ENCODE measurements around the gene STX8.

STX8 gene

GRCh38 chr17:9520649-9521048 is 55.0 kb downstream of the STX8 start:
- in situ Hi-C loops (cut with HindIII; ENCODE audit: low pct_ligation_motif_present, low pct_unique_long_range_greater_than_20kb, low sequenced_read_pairs) = loop anchor here (25.0 kb wide), 1 partner anchor 383 kb away; no protein-coding TSS in a partner anchor
- no peak for DNase-seq

GRCh38 chr17:9519583-9520272 is 55.9 kb downstream of the STX8 start:
- no peak for DNase-seq
- in situ Hi-C loops (cut with HindIII; ENCODE audit: low pct_ligation_motif_present, low pct_unique_long_range_greater_than_20kb, low sequenced_read_pairs) = loop anchor here (25.0 kb wide), 1 partner anchor 382 kb away; no protein-coding TSS in a partner anchor

- no peak for DNase-seq
- in situ Hi-C loops (cut with HindIII; ENCODE audit: low pct_ligation_motif_present, low pct_unique_long_range_greater_than_20kb, low sequenced_read_pairs) = loop anchor here (25.0 kb wide), 1 partner anchor 380 kb away; no protein-coding TSS in a partner anchor
Observed at GRCh38 chr17:9517396-9517795, 58.2 kb downstream of the STX8 start.

GRCh38 chr17:9513266-9513665 is 62.4 kb downstream of the STX8 start:
- in situ Hi-C loops (cut with HindIII; ENCODE audit: low pct_ligation_motif_present, low pct_unique_long_range_greater_than_20kb, low sequenced_read_pairs) = loop anchor here (25.0 kb wide), 1 partner anchor 376 kb away; no protein-coding TSS in a partner anchor
- no peak for DNase-seq

- peak; percentile 7 for DNase-seq
- in situ Hi-C loops (cut with HindIII; ENCODE audit: low pct_ligation_motif_present, low pct_unique_long_range_greater_than_20kb, low sequenced_read_pairs) = loop anchor here (25.0 kb wide), 1 partner anchor 375 kb away; no protein-coding TSS in a partner anchor
Observed at GRCh38 chr17:9512323-9513168, 63.1 kb downstream of the STX8 start.

- in situ Hi-C loops (cut with HindIII; ENCODE audit: low pct_ligation_motif_present, low pct_unique_long_range_greater_than_20kb, low sequenced_read_pairs) = loop anchor here (25.0 kb wide), 1 partner anchor 372 kb away; no protein-coding TSS in a partner anchor
- no peak for DNase-seq
Observed at GRCh38 chr17:9509236-9509816, 66.3 kb downstream of the STX8 start.

- in situ Hi-C loops (cut with HindIII; ENCODE audit: low pct_ligation_motif_present, low pct_unique_long_range_greater_than_20kb, low sequenced_read_pairs) = no loop called here
- DNase-seq = no peak
Observed at GRCh38 chr17:9499041-9499440, 76.6 kb downstream of the STX8 start.

- no peak for DNase-seq
- in situ Hi-C loops (cut with HindIII; ENCODE audit: low pct_ligation_motif_present, low pct_unique_long_range_greater_than_20kb, low sequenced_read_pairs) = no loop called here
Observed at GRCh38 chr17:9498490-9498889, 77.1 kb downstream of the STX8 start.

GRCh38 chr17:9488556-9488955 is 87.1 kb downstream of the STX8 start:
- no peak for DNase-seq
- in situ Hi-C loops (cut with HindIII; ENCODE audit: low pct_ligation_motif_present, low pct_unique_long_range_greater_than_20kb, low sequenced_read_pairs) = no loop called here

GRCh38 chr17:9487406-9487805 is 88.2 kb downstream of the STX8 start:
- in situ Hi-C loops (cut with HindIII; ENCODE audit: low pct_ligation_motif_present, low pct_unique_long_range_greater_than_20kb, low sequenced_read_pairs) = no loop called here

GRCh38 chr17:9484789-9485188 is 90.8 kb downstream of the STX8 start:
- DNase-seq = no peak

More at GRCh38 chr17:9487406-9487805, 88.2 kb downstream of the STX8 start:
- DNase-seq = no peak

GRCh38 chr17:9479964-9480363 is 95.7 kb downstream of the STX8 start:
- DNase-seq = no peak
- in situ Hi-C loops (cut with HindIII; ENCODE audit: low pct_ligation_motif_present, low pct_unique_long_range_greater_than_20kb, low sequenced_read_pairs) = no loop called here

More at GRCh38 chr17:9484789-9485188, 90.8 kb downstream of the STX8 start:
- in situ Hi-C loops (cut with HindIII; ENCODE audit: low pct_ligation_motif_present, low pct_unique_long_range_greater_than_20kb, low sequenced_read_pairs) = no loop called here

- in situ Hi-C loops (cut with HindIII; ENCODE audit: low pct_ligation_motif_present, low pct_unique_long_range_greater_than_20kb, low sequenced_read_pairs) = no loop called here
- DNase-seq = no peak
Observed at GRCh38 chr17:9478889-9479288, 96.7 kb downstream of the STX8 start.

- in situ Hi-C loops (cut with HindIII; ENCODE audit: low pct_ligation_motif_present, low pct_unique_long_range_greater_than_20kb, low sequenced_read_pairs) = no loop called here
- DNase-seq = no peak
Observed at GRCh38 chr17:9475101-9475658, 100.4 kb downstream of the STX8 start.

GRCh38 chr17:9473711-9474110 is 101.9 kb downstream of the STX8 start:
- in situ Hi-C loops (cut with HindIII; ENCODE audit: low pct_ligation_motif_present, low pct_unique_long_range_greater_than_20kb, low sequenced_read_pairs) = no loop called here
- DNase-seq = no peak

- in situ Hi-C loops (cut with HindIII; ENCODE audit: low pct_ligation_motif_present, low pct_unique_long_range_greater_than_20kb, low sequenced_read_pairs) = no loop called here
- no peak for DNase-seq
Observed at GRCh38 chr17:9472541-9472940, 103.1 kb downstream of the STX8 start.

- DNase-seq = no peak
- in situ Hi-C loops (cut with HindIII; ENCODE audit: low pct_ligation_motif_present, low pct_unique_long_range_greater_than_20kb, low sequenced_read_pairs) = no loop called here
Observed at GRCh38 chr17:9472094-9472493, 103.5 kb downstream of the STX8 start.

- DNase-seq = no peak
- in situ Hi-C loops (cut with HindIII; ENCODE audit: low pct_ligation_motif_present, low pct_unique_long_range_greater_than_20kb, low sequenced_read_pairs) = no loop called here
Observed at GRCh38 chr17:9470171-9470570, 105.4 kb downstream of the STX8 start.

- in situ Hi-C loops (cut with HindIII; ENCODE audit: low pct_ligation_motif_present, low pct_unique_long_range_greater_than_20kb, low sequenced_read_pairs) = no loop called here
Observed at GRCh38 chr17:9468937-9469336, 106.7 kb downstream of the STX8 start.

More at GRCh38 chr17:9468937-9469336, 106.7 kb downstream of the STX8 start:
- DNase-seq = no peak

All from ACHN (cell line).